MM.1S (cell line): ENCODE data around the gene BAG5.

Experiments
- CTCF ChIP-seq: fragments of 300-600 bp; sonication (generic); IDR thresholded peaks from 2 replicates; pipeline ENCODE4 v1.5.1; 2016; ENCODE audit warnings: antibody characterized with exemption, low read length, mixed read lengths
- EZH2 ChIP-seq: fragments of 300-600 bp; sonication (generic); optimal IDR thresholded peaks from 2 replicates; pipeline ENCODE3; 2017; ENCODE audit warnings: low read depth, mild to moderate bottlenecking, antibody characterized with exemption, low read length, mixed read lengths

GRCh38 chr14:103528146-103528586 is 34.3 kb downstream of the BAG5 start:
- TF ChIP-seq CTCF (no peak), EZH2 (no peak)
